Fibroblast of lung (primary cell): ENCODE measurements around the gene FCHSD1. TPM values are rescaled to one million over a fixed set of nuclear protein-coding genes. Genes with fewer than 3 reads are reported as not detected.

Experiments used
- DNase-seq, 2 donors: peaks; one replicate each; pipeline versions ENCODE4 v3.0.0 to v3.0.0-alpha.2; 2010; ENCODE audit warnings: low read depth in 2 of 2
- H2AFZ ChIP-seq: 2 replicates; pipeline ENCODE4 v1.5.1; 2012; ENCODE audit warnings: low read length, control low read depth, inconsistent platforms
- H3K27ac ChIP-seq: 2 replicates; pipeline ENCODE4 v1.5.1; 2011; ENCODE audit warnings: low read length, control low read depth; ENCODE audit not compliant: insufficient read depth
- H3K27me3 ChIP-seq: 2 replicates; pipeline ENCODE4 v1.5.1; 2011; ENCODE audit warnings: mild to moderate bottlenecking, low read length; ENCODE audit not compliant: control insufficient read depth, insufficient read depth
- H3K36me3 ChIP-seq: 2 replicates; pipeline ENCODE4 v1.5.1; 2011; ENCODE audit warnings: low read length; ENCODE audit not compliant: control insufficient read depth, insufficient read depth
- H3K4me1 ChIP-seq: 2 replicates; pipeline ENCODE4 v1.5.1; 2011; ENCODE audit warnings: low read length; ENCODE audit not compliant: control insufficient read depth, insufficient read depth; ENCODE audit errors: extremely low read depth
- H3K4me2 ChIP-seq: 2 replicates; pipeline ENCODE4 v1.5.1; 2011; ENCODE audit warnings: low read length, control low read depth; ENCODE audit not compliant: insufficient read depth; ENCODE audit errors: extremely low read depth
- H3K4me3 ChIP-seq, 4 experiments: fragments of 200-600 bp in 1 of 4; sonication (generic) in 1 of 4; replicated peaks in 1 of 4; 2 replicates each; pipeline ENCODE4 v1.5.1; 2011 to 2016; ENCODE audit warnings: low read length in 4 of 4, low read depth in 3 of 4, mild to moderate bottlenecking in 3 of 4, control low read depth in 2 of 4, inconsistent platforms in 1 of 4, mixed read lengths in 1 of 4; ENCODE audit not compliant: insufficient read depth in 1 of 4; ENCODE audit errors: control extremely low read depth in 1 of 4
- H3K79me2 ChIP-seq: 2 replicates; pipeline ENCODE4 v1.5.1; 2012; ENCODE audit warnings: mild to moderate bottlenecking, low read length, inconsistent platforms; ENCODE audit not compliant: control insufficient read depth, insufficient read depth
- H3K9ac ChIP-seq: 2 replicates; pipeline ENCODE4 v1.5.1; 2011; ENCODE audit warnings: mild to moderate bottlenecking, low read length, control low read depth; ENCODE audit not compliant: insufficient read depth
- H3K9me3 ChIP-seq: 2 replicates; pipeline ENCODE4 v1.5.1; 2012; ENCODE audit warnings: low read depth, low read length; ENCODE audit not compliant: control insufficient read depth, insufficient read depth
- H4K20me1 ChIP-seq: 2 replicates; pipeline ENCODE4 v1.5.1; 2011; ENCODE audit warnings: low read length; ENCODE audit not compliant: control insufficient read depth, insufficient read depth; ENCODE audit errors: extremely low read depth
- EZH2 ChIP-seq: IDR thresholded peaks from 2 replicates; pipeline ENCODE4 v1.5.1; 2012; ENCODE audit warnings: low read length, control low read depth, mild to moderate bottlenecking; ENCODE audit errors: missing control alignments
- polyA plus RNA-seq, 2 donors: library from polyadenylated mRNA; depleted of rRNA in 1 of 2; stranded (reverse) in 1 of 2; unstranded in 1 of 2; fragments of >200 nt; gene quantifications; 2 replicates each; pipeline ENCODE4 v1.2.1, GENCODE V29; 2011 to 2012; ENCODE audit warnings: missing spikeins in 1 of 2
- total RNA-seq: library from RNA; depleted of rRNA; stranded (reverse); fragments of >200 nt; gene quantifications from 2 replicates; pipeline ENCODE4 v1.2.1, GENCODE V29; 2014
- TF ChIP-seq, protein P1 (sequence below), 2 donors: IDR thresholded peaks in 1 of 2; conservative IDR thresholded peaks in 1 of 2; 1 replicate in 1 of 2; 2 replicates in 1 of 2; pipeline ENCODE4 v1.5.1; 2011 to 2012; ENCODE audit warnings: low read length in 2 of 2, control low read depth in 1 of 2, inconsistent platforms in 1 of 2, low read depth in 1 of 2, mild to moderate bottlenecking in 1 of 2

FCHSD1 gene
- total and polyA plus RNA-seq, 2 donors (not counting 1 experiment from before 2014, with no cell fraction given): 19.1 to 25.6 TPM

DNA sequence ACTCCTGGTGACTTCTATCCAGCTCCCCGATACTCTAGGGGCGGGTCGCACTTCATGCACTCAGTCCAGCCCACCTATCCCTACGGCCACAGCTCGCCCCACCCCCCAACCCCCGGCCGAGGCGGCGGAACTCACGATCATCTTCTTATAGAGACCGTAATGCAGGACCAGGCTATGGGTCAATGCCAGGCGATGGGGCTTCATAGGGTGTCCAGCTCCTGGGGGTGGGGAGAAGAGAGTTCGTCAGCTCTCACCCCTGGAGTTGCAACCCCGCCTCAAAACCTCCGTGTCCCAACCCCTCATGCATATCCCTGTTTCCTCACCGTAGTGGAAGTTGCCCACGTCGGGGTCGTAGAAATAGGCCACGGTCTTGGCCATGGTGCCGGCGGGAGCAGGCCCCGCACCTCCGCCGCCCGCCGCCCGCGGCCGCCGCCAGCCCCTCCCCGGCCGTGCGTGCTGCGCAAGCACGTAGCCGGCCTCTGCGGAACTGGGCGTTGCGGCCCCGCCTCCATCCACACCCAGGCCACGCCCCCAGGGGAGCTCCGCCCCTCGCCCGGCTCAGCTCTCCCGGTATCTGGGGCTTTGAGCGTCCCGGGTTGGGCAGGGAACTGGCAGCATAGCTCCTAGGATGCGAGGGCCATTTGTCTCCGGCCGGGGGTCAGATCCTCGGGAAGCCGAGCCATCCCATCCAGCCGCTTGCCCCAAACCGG lies 14.7 kb downstream of the FCHSD1 start, which contains the start of the genes HDAC3 and RELL2:
TSS of gene HDAC3 (minus strand) at position 437 of the 710 bp plus-strand sequence. CDS start at position 378, 59 bp downstream.
TSS of gene RELL2 (plus strand) at position 585 of the 710 bp plus-strand sequence. CDS start 1,229 bp downstream, outside the sequence.
- Histone ChIP-seq H2AFZ (peak within 1 kb of the TSS; percentile 96), H4K20me1 (no peaks in the 10 kb centered on the region), H3K27ac (peak within 1 kb of the TSS; percentile 78), H3K4me3 (peak within 1 kb of the TSS; percentile 89 to 99 (median 96)), H3K79me2 (peaks cover 35% of the 10 kb centered on the region), H3K4me1 (peaks cover 2% of the 10 kb centered on the region), H3K9me3 (no peaks in the 10 kb centered on the region), H3K4me2 (peak within 1 kb of the TSS; percentile 92), H3K27me3 (no peaks in the 10 kb centered on the region), H3K9ac (peak within 1 kb of the TSS; percentile 82), H3K36me3 (peaks cover 2% of the 10 kb centered on the region)
- DNase-seq: peak; percentile 80 to 87
- TF ChIP-seq, protein P1, sequence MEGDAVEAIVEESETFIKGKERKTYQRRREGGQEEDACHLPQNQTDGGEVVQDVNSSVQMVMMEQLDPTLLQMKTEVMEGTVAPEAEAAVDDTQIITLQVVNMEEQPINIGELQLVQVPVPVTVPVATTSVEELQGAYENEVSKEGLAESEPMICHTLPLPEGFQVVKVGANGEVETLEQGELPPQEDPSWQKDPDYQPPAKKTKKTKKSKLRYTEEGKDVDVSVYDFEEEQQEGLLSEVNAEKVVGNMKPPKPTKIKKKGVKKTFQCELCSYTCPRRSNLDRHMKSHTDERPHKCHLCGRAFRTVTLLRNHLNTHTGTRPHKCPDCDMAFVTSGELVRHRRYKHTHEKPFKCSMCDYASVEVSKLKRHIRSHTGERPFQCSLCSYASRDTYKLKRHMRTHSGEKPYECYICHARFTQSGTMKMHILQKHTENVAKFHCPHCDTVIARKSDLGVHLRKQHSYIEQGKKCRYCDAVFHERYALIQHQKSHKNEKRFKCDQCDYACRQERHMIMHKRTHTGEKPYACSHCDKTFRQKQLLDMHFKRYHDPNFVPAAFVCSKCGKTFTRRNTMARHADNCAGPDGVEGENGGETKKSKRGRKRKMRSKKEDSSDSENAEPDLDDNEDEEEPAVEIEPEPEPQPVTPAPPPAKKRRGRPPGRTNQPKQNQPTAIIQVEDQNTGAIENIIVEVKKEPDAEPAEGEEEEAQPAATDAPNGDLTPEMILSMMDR (conservative IDR thresholded peaks at IDR 0.05 in 1 of 2, IDR thresholded peaks at IDR 0.05 in 1 of 2; ENCODE audit: low read depth in 1 of 2, low read length in 2 of 2): no peak
- TF ChIP-seq EZH2: no peak

DNA sequence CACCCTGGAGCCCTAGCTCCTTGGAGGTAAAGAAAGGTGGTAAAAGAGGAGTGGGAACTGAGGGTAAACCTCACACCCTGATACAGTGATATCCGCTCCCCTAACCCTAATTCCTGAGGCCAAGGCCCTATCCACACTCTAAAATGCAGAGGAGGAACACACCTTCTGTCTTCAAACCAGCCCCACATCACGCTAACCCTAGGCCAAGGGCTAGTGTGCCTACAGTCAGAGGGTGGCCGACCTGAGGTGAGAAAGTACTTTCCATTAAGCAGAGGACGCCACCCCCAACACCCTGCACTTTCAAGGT lies 15.2 kb downstream of the FCHSD1 start:
- Histone ChIP-seq H3K27me3 (no peaks in the 10 kb centered on the region), H3K4me3 (peak overlapping the region; percentile 89 to 99 (median 96)), H3K9me3 (no peaks in the 10 kb centered on the region), H3K4me2 (peak overlapping the region; percentile 92), H2AFZ (peak overlapping the region; percentile 96), H3K9ac (peak overlapping the region; percentile 82), H3K27ac (peak overlapping the region; percentile 78), H3K36me3 (peaks cover 2% of the 10 kb centered on the region), H3K79me2 (peaks cover 37% of the 10 kb centered on the region), H4K20me1 (no peaks in the 10 kb centered on the region), H3K4me1 (peaks cover 2% of the 10 kb centered on the region)
- no peak for DNase-seq
- TF ChIP-seq EZH2: no peak
- TF ChIP-seq, protein P1 (conservative IDR thresholded peaks at IDR 0.05 in 1 of 2, IDR thresholded peaks at IDR 0.05 in 1 of 2; ENCODE audit: low read depth in 1 of 2, low read length in 2 of 2): no peak

DNA sequence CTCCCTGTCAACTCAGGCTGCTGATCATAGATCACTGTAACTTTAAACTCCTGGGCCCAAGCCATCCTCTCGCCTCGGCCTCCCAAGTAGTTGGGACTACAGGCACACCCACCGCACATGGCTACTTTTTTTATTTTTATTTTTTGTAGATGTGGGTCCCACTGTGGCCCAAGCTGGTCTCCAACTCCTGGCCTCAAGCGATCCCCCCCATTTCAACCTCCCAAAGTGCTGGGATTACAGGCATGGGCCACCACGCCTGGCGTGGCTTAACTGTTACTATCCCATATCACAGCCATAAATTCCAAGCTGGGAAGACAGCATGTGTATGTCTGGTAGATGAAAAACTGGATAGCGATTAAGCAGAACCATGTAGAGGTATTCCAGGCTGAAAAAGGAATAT lies 15.6 kb downstream of the FCHSD1 start:
- Histone ChIP-seq H3K27ac (no peak overlapping the region), H3K4me1 (peaks cover 2% of the 10 kb centered on the region), H4K20me1 (no peaks in the 10 kb centered on the region), H3K36me3 (peaks cover 2% of the 10 kb centered on the region), H3K4me2 (peak overlapping the region; percentile 92), H3K9me3 (no peaks in the 10 kb centered on the region), H3K79me2 (peaks cover 37% of the 10 kb centered on the region), H3K27me3 (no peaks in the 10 kb centered on the region), H2AFZ (no peak overlapping the region), H3K9ac (no peak overlapping the region), H3K4me3 (peak overlapping the region; percentile 89 to 99 (median 96))
- DNase-seq: no peak
- TF ChIP-seq, protein P1 (conservative IDR thresholded peaks at IDR 0.05 in 1 of 2, IDR thresholded peaks at IDR 0.05 in 1 of 2; ENCODE audit: low read depth in 1 of 2, low read length in 2 of 2): no peak
- TF ChIP-seq EZH2: no peak
